Osteoblast (primary cell): ENCODE data around the gene C3AR1. TPM values are rescaled to one million over a fixed set of nuclear protein-coding genes. Genes with fewer than 3 reads are reported as not detected.
A peak's percentile ranks its signal among the peaks of the same experiment; 100 is the strongest.

Source experiments
- DNase-seq: peaks from one replicate; pipeline ENCODE4 v3.0.0; 2011; ENCODE audit warnings: low spot score, mixed read lengths; ENCODE audit not compliant: insufficient read length; ENCODE audit errors: missing footprints
- H2AFZ ChIP-seq: 2 replicates; pipeline ENCODE4 v1.6.0; 2011; ENCODE audit warnings: mild to moderate bottlenecking, low read length
- H3K27ac ChIP-seq: 2 replicates; pipeline ENCODE4 v1.5.1; 2011; ENCODE audit warnings: mild to moderate bottlenecking, low read depth, low read length, moderate library complexity
- H3K27me3 ChIP-seq: 2 replicates; pipeline ENCODE4 v1.6.0; 2012; ENCODE audit warnings: mild to moderate bottlenecking, control low read depth, inconsistent platforms, low read length, moderate library complexity; ENCODE audit not compliant: insufficient read depth
- H3K36me3 ChIP-seq: 2 replicates; pipeline ENCODE4 v1.5.1; 2011; ENCODE audit warnings: mild to moderate bottlenecking, low read length, control low read depth, moderate library complexity; ENCODE audit not compliant: insufficient read depth
- H3K4me1 ChIP-seq: 2 replicates; pipeline ENCODE4 v1.5.1; 2011; ENCODE audit warnings: mild to moderate bottlenecking, low read length, control low read depth, moderate library complexity; ENCODE audit not compliant: insufficient read depth
- H3K4me2 ChIP-seq: 2 replicates; pipeline ENCODE4 v1.6.0; 2011; ENCODE audit warnings: mild to moderate bottlenecking, low read length; ENCODE audit not compliant: insufficient read depth
- H3K4me3 ChIP-seq: fragments of 200-600 bp; sonication (generic); 3 replicates; pipeline ENCODE4 v1.5.1; 2012; ENCODE audit warnings: mild to moderate bottlenecking, low read length, inconsistent platforms; ENCODE audit not compliant: insufficient read depth
- H3K79me2 ChIP-seq: 2 replicates; pipeline ENCODE4 v1.6.0; 2012; ENCODE audit warnings: mild to moderate bottlenecking, low read length, control low read depth, inconsistent platforms; ENCODE audit not compliant: insufficient read depth
- H3K9me3 ChIP-seq: 2 replicates; pipeline ENCODE4 v1.5.1; 2011; ENCODE audit warnings: low read depth, low read length, control low read depth
- H4K20me1 ChIP-seq: 2 replicates; pipeline ENCODE4 v1.6.0; 2012; ENCODE audit warnings: mild to moderate bottlenecking, low read length, control low read depth; ENCODE audit not compliant: insufficient read depth
- total RNA-seq: library from RNA; depleted of rRNA; stranded (reverse); fragments of >200 nt; gene quantifications from 2 replicates; pipeline ENCODE4 v1.2.3, GENCODE V29; 2012
- TF ChIP-seq, protein P1 (sequence below): IDR thresholded peaks from 2 replicates; pipeline ENCODE4 v1.5.1; 2011; ENCODE audit warnings: mild to moderate bottlenecking, low read depth, low read length, moderate library complexity; ENCODE audit errors: extremely low read depth

Gene C3AR1
- total RNA-seq, 1 donor = 0.72 TPM

DNA sequence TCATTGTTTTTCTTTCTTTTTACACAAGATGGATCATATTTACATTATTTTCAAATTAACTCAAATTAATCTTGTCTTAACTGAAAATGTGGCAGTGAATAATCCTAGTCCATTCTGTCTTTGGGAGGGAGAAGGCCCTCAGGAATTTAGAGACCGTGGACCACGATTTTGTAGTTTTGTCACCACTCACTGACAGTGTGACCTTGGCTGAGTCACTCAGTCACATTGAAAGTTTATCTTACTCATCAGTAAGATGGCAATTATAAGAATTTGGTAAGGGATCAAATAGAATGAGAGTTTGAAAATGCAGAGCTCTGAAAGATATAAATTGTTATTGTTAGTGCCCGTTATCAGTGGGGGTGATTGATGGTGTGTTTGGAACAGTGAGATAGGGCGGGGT is 17.3 kb downstream of the C3AR1 start:
- Histone ChIP-seq H3K36me3 (peaks cover 76% of the 10 kb centered on the region), H4K20me1 (no peaks in the 10 kb centered on the region), H3K4me1 (no peaks in the 10 kb centered on the region), H3K4me2 (no peak overlapping the region), H3K9me3 (no peaks in the 10 kb centered on the region), H2AFZ (no peak overlapping the region), H3K79me2 (no peaks in the 10 kb centered on the region), H3K27ac (no peak overlapping the region), H3K4me3 (no peak overlapping the region), H3K27me3 (no peaks in the 10 kb centered on the region)
- no peak for DNase-seq
- TF ChIP-seq, protein P1, sequence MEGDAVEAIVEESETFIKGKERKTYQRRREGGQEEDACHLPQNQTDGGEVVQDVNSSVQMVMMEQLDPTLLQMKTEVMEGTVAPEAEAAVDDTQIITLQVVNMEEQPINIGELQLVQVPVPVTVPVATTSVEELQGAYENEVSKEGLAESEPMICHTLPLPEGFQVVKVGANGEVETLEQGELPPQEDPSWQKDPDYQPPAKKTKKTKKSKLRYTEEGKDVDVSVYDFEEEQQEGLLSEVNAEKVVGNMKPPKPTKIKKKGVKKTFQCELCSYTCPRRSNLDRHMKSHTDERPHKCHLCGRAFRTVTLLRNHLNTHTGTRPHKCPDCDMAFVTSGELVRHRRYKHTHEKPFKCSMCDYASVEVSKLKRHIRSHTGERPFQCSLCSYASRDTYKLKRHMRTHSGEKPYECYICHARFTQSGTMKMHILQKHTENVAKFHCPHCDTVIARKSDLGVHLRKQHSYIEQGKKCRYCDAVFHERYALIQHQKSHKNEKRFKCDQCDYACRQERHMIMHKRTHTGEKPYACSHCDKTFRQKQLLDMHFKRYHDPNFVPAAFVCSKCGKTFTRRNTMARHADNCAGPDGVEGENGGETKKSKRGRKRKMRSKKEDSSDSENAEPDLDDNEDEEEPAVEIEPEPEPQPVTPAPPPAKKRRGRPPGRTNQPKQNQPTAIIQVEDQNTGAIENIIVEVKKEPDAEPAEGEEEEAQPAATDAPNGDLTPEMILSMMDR = no peak

- H3K9me3 ChIP-seq = no peaks in the 10 kb centered on the region
- no peak overlapping the region for H3K4me3 ChIP-seq
- no peak overlapping the region for H3K4me2 ChIP-seq
- no peak for DNase-seq
- H3K27ac ChIP-seq = no peak overlapping the region
- H3K27me3 ChIP-seq = no peaks in the 10 kb centered on the region
- H3K36me3 ChIP-seq = peaks cover 74% of the 10 kb centered on the region
- no peaks in the 10 kb centered on the region for H3K4me1 ChIP-seq
- TF ChIP-seq, protein P1 = no peak
- H2AFZ ChIP-seq = no peak overlapping the region
- no peaks in the 10 kb centered on the region for H3K79me2 ChIP-seq
- no peaks in the 10 kb centered on the region for H4K20me1 ChIP-seq
Measured at GRCh38 chr12:8047842-8048241, 18.3 kb downstream of the C3AR1 start.

GRCh38 chr12:8045952-8046944 is 19.9 kb downstream of the C3AR1 start:
- Histone ChIP-seq H3K27me3 (no peaks in the 10 kb centered on the region), H2AFZ (no peak overlapping the region), H3K9me3 (no peaks in the 10 kb centered on the region), H3K36me3 (peaks cover 80% of the 10 kb centered on the region), H3K4me1 (no peaks in the 10 kb centered on the region), H3K4me3 (no peak overlapping the region), H4K20me1 (no peaks in the 10 kb centered on the region), H3K79me2 (peaks cover 4% of the 10 kb centered on the region), H3K4me2 (no peak overlapping the region), H3K27ac (no peak overlapping the region)
- peak; percentile 90 for DNase-seq
- TF ChIP-seq, protein P1 = peak; percentile 94

- Histone ChIP-seq H3K36me3 (peaks cover 50% of the 10 kb centered on the region), H3K9me3 (no peaks in the 10 kb centered on the region), H3K79me2 (peaks cover 47% of the 10 kb centered on the region), H4K20me1 (peaks cover 28% of the 10 kb centered on the region), H3K4me2 (no peak overlapping the region), H3K27me3 (no peaks in the 10 kb centered on the region), H3K27ac (no peak overlapping the region), H3K4me3 (no peak overlapping the region), H2AFZ (no peak overlapping the region), H3K4me1 (peaks cover 20% of the 10 kb centered on the region)
- DNase-seq = no peak
- TF ChIP-seq, protein P1 = no peak
Measured at GRCh38 chr12:8040791-8041190, 25.4 kb downstream of the C3AR1 start.
